ENCODE measurements around the gene TSEN2.

GRCh38 chr3:12462159-12462947, 21.9 kb upstream of the TSEN2 start:
- TF ChIP-seq CTCF (IDR thresholded peaks at IDR 0.05 in 8 of 11, conservative IDR thresholded peaks at IDR 0.05 in 3 of 11), result no peak
- TF ChIP-seq POLR2A (IDR thresholded peaks at IDR 0.05), result no peak
- no peak for TF ChIP-seq POLR2AphosphoS5 (IDR thresholded peaks at IDR 0.05)

Data from spleen (tissue), 7 donors.